ENCODE data around the gene CMKLR1.

GRCh38 chr12:108375986-108376663 is 37.0 kb upstream of the CMKLR1 start:
- TF ChIP-seq CTCF (IDR thresholded peaks at IDR 0.05) (no peak), POLR2A (IDR thresholded peaks at IDR 0.05) (no peak)

Data from lower leg skin (tissue), 3 donors.